Progenitor cell of endocrine pancreas (in vitro differentiated cells): ENCODE data around the gene S100A7A. TPM values are rescaled to one million over a fixed set of nuclear protein-coding genes. Genes with fewer than 3 reads are reported as not detected.
"Not testable (repeated sequence)": the region's sequence is repeated elsewhere in the genome, so short reads cannot be mapped to it uniquely, and the experiment has no call there.

ENCODE experiments used
- DNase-seq: peaks from one replicate; pipeline ENCODE4 v3.0.0; 2021; ENCODE audit warnings: low spot score; ENCODE audit not compliant: unreplicated experiment
- H3K27ac Mint-ChIP-seq: 2 replicates; pipeline ENCODE4 v1.8.0; 2021; ENCODE audit warnings: mild to moderate bottlenecking, moderate library complexity, mixed read lengths
- H3K27me3 Mint-ChIP-seq: 2 replicates; pipeline ENCODE4 v1.8.0; 2021; ENCODE audit warnings: mixed read lengths
- H3K36me3 Mint-ChIP-seq: 2 replicates; pipeline ENCODE4 v1.8.0; 2022; ENCODE audit warnings: mixed read lengths; ENCODE audit not compliant: insufficient read depth
- H3K4me1 Mint-ChIP-seq: 2 replicates; pipeline ENCODE4 v1.8.0; 2021; ENCODE audit warnings: low read depth, mixed read lengths
- H3K4me3 Mint-ChIP-seq: 2 replicates; pipeline ENCODE4 v1.8.0; 2021; ENCODE audit warnings: low read depth, mild to moderate bottlenecking, moderate library complexity, mixed read lengths
- H3K9me3 Mint-ChIP-seq: 2 replicates; pipeline ENCODE4 v1.8.0; 2021; ENCODE audit warnings: low read depth, mixed read lengths
- CTCF ChIP-seq: fragments of 200-600 bp; sonication (generic); IDR thresholded peaks from one replicate; pipeline ENCODE4 v1.5.0; 2021; ENCODE audit warnings: antibody characterized with exemption, mild to moderate bottlenecking; ENCODE audit not compliant: unreplicated experiment
- total RNA-seq: library from RNA; stranded (reverse); gene quantifications from 2 replicates; pipeline ENCODE4 v1.2.1, GENCODE V29; 2021

The S100A7A gene
- total RNA-seq, 1 donor from 2014 or later, result not detected

GRCh38 chr1:153417136-153417888 is 992 bp downstream of the S100A7A start:
- no peak for TF ChIP-seq CTCF
- H3K9me3 Mint-ChIP-seq, result peaks cover 8% of the 10 kb centered on the region
- H3K4me3 Mint-ChIP-seq, result no peak overlapping the region
- no peaks in the 10 kb centered on the region for H3K36me3 Mint-ChIP-seq
- peaks cover 22% of the 10 kb centered on the region for H3K27me3 Mint-ChIP-seq
- no peak overlapping the region for H3K27ac Mint-ChIP-seq
- no peaks in the 10 kb centered on the region for H3K4me1 Mint-ChIP-seq
- DNase-seq, result no peak

GRCh38 chr1:153418758-153419435 is 2.6 kb downstream of the S100A7A start:
- H3K27me3 Mint-ChIP-seq, result peaks cover 22% of the 10 kb centered on the region
- not testable (repeated sequence) for H3K4me1 Mint-ChIP-seq, H3K36me3 Mint-ChIP-seq, H3K27ac Mint-ChIP-seq, H3K9me3 Mint-ChIP-seq, DNase-seq, H3K4me3 Mint-ChIP-seq

GRCh38 chr1:153419436-153419793 is 3.1 kb downstream of the S100A7A start:
- H3K4me3 Mint-ChIP-seq, H3K9me3 Mint-ChIP-seq, DNase-seq, H3K4me1 Mint-ChIP-seq, H3K36me3 Mint-ChIP-seq, H3K27ac Mint-ChIP-seq: not testable (repeated sequence)
- peaks cover 24% of the 10 kb centered on the region for H3K27me3 Mint-ChIP-seq

- no peak overlapping the region for H3K27ac Mint-ChIP-seq
- no peaks in the 10 kb centered on the region for H3K9me3 Mint-ChIP-seq
Observed at GRCh38 chr1:153420306-153420705, 4.0 kb downstream of the S100A7A start.

DNA sequence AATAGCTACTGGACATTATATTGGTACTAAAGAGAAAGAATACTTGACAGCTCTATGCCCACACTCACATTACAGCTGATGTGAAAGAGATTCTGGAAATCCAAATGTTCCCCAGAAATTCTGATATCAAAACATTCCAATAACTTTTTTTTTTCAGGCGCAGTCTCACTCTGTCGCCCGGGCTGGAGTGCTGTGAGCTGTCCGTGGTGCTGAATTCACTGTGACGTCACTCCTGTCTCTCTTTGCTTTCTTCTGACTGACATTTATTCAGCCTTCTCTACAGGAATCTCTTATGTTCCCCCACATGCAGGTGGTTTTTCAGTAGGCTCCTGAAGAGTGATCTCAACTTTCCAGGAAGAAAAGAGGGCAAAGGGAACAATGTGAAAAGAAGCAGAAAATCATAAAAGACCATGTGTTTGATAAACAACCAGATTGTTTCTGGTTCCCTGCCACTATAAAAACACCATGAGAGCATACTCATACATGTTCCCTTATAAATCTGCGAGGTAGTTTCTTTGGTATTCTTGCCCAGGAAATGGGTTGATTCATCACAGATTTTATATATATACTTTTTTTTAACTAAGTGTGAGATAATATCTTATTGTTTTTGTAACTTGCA is 6.2 kb downstream of the S100A7A start:
- no peaks in the 10 kb centered on the region for H3K4me1 Mint-ChIP-seq
- H3K4me3 Mint-ChIP-seq, result no peak overlapping the region
- no peaks in the 10 kb centered on the region for H3K36me3 Mint-ChIP-seq
- no peak for TF ChIP-seq CTCF
- H3K9me3 Mint-ChIP-seq, result no peaks in the 10 kb centered on the region
- DNase-seq, result peak; percentile 75
- H3K27ac Mint-ChIP-seq, result peak overlapping the region; percentile 29
- peaks cover 41% of the 10 kb centered on the region for H3K27me3 Mint-ChIP-seq

More at GRCh38 chr1:153420306-153420705, 4.0 kb downstream of the S100A7A start:
- Mint-ChIP-seq H3K36me3 (no peaks in the 10 kb centered on the region), H3K4me3 (no peak overlapping the region), H3K4me1 (no peaks in the 10 kb centered on the region), H3K27me3 (peaks cover 31% of the 10 kb centered on the region)
- TF ChIP-seq CTCF, result no peak
- no peak for DNase-seq

GRCh38 chr1:153426809-153427208 is 10.5 kb downstream of the S100A7A start:
- H3K36me3 Mint-ChIP-seq, result no peaks in the 10 kb centered on the region
- H3K27me3 Mint-ChIP-seq, result peaks cover 29% of the 10 kb centered on the region
- no peak overlapping the region for H3K4me3 Mint-ChIP-seq
- H3K4me1 Mint-ChIP-seq, result no peaks in the 10 kb centered on the region
- H3K27ac Mint-ChIP-seq, result no peak overlapping the region
- TF ChIP-seq CTCF, result no peak
- DNase-seq, result no peak
- no peaks in the 10 kb centered on the region for H3K9me3 Mint-ChIP-seq
